Gastroesophageal sphincter (tissue), 4 donors: Measurements from ENCODE around the gene CELF2. TPM values are rescaled to one million over a fixed set of nuclear protein-coding genes. Genes with fewer than 3 reads are reported as not detected.
A peak's percentile ranks its signal among the peaks of the same experiment; 100 is the strongest.

Experiments used
- ATAC-seq: fragments of 150-250 bp; one replicate; pipeline ENCODE4 v1.9.1; 2016; ENCODE audit warnings: mild to moderate bottlenecking, moderate library complexity
- H3K27ac ChIP-seq, 4 donors: fragments of 200-600 bp; sonication (generic) in 3 of 4; 1 replicate in 3 of 4; 2 replicates in 1 of 4; pipeline ENCODE4 v1.5.1; 2016 to 2019
- H3K27me3 ChIP-seq: fragments of 200-600 bp; sonication (generic); one replicate; pipeline ENCODE4 v1.5.1; 2019
- H3K36me3 ChIP-seq, 2 donors: fragments of 200-600 bp; sonication (generic); one replicate each; pipeline ENCODE4 v1.5.1; 2019; ENCODE audit warnings: control low read depth in 1 of 2
- H3K4me1 ChIP-seq, 3 donors: fragments of 200-600 bp; sonication (generic); 1 replicate in 2 of 3; 2 replicates in 1 of 3; pipeline ENCODE4 v1.5.1; 2016 to 2019; ENCODE audit warnings: control low read depth in 2 of 3
- H3K4me3 ChIP-seq, 2 donors: fragments of 200-600 bp; sonication (generic); one replicate each; pipeline ENCODE4 v1.5.1; 2019; ENCODE audit warnings: mild to moderate bottlenecking in 1 of 2, moderate library complexity in 1 of 2
- H3K9me3 ChIP-seq, 3 donors: fragments of 200-600 bp; sonication (generic); one replicate each; pipeline ENCODE4 v1.5.1; 2017 to 2019; ENCODE audit warnings: control low read depth in 2 of 3
- EP300 ChIP-seq: sonication (generic); formaldehyde crosslinking; IDR thresholded peaks from one replicate; pipeline ENCODE4 v1.6.1; 2017; ENCODE audit warnings: antibody characterized with exemption, mild to moderate bottlenecking
- POLR2A ChIP-seq, 2 donors: fragments of 450-650 bp; IDR thresholded peaks; one replicate each; pipeline ENCODE4 v1.6.1; 2017; ENCODE audit warnings: antibody characterized with exemption in 2 of 2, mild to moderate bottlenecking in 2 of 2, moderate library complexity in 1 of 2
- POLR2AphosphoS5 ChIP-seq: sonication (generic); formaldehyde crosslinking; IDR thresholded peaks from one replicate; pipeline ENCODE4 v1.6.1; 2017; ENCODE audit warnings: antibody characterized with exemption
- WGBS, 2 donors: methylation state at CpG; one replicate each; pipeline ENCODE4 v1.1.5; 2018; ENCODE audit warnings: low coverage in 1 of 2; 5-methylcytosine and 5-hydroxymethylcytosine counted together
- total RNA-seq, 4 donors: library from RNA; depleted of rRNA; stranded (reverse); fragments of >200 nt; gene quantifications; one replicate each; pipeline ENCODE4 v1.1.0, GENCODE V29; 2016
- TF ChIP-seq, protein P1 (sequence below), 4 experiments: fragments of 200-600 bp in 2 of 4; fragments of 450-650 bp in 2 of 4; sonication (generic) in 1 of 4; IDR thresholded peaks; one replicate each; pipeline ENCODE4 v1.5.1; 2017 to 2019; ENCODE audit warnings: antibody characterized with exemption in 4 of 4, mild to moderate bottlenecking in 2 of 4, moderate library complexity in 2 of 4

CELF2 gene
- total RNA-seq, 4 donors from 2014 or later = 82.4 to 122 (median 110) TPM

DNA sequence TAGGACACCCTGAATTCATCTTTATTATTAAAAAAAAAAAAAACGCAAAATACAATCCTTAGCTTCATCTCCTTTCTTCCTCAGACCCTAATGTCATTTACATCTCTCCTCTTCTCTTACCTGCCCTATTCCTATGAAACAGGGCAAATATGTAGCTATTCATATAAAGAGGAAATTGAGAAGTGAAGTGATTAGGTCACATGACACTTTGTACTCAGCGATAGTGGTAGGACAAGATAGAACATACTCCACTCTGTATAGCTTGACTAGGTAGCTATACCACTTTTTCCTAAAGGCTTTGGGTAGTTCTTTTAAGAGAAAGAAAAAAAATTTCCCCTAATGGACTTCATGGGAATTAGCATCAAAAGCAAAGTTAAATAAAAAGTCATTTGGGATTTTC, 6.2 kb upstream of the CELF2 start:
- WGBS, 2 donors = 86 to 89% methylated on average over 2 of the region's 2 CpGs
- Histone ChIP-seq H3K27me3 (no peaks in the 10 kb centered on the region), H3K27ac (peak overlapping the region in 1 of 4 donors; percentile 62), H3K4me1 (peaks cover 0 to 33% (median 6%) of the 10 kb centered on the region in 3 donors), H3K4me3 (no peak overlapping the region), H3K36me3 (no peaks in the 10 kb centered on the region), H3K9me3 (no peaks in the 10 kb centered on the region)
- no peak for TF ChIP-seq POLR2A (IDR thresholded peaks at IDR 0.05)
- TF ChIP-seq, protein P1, sequence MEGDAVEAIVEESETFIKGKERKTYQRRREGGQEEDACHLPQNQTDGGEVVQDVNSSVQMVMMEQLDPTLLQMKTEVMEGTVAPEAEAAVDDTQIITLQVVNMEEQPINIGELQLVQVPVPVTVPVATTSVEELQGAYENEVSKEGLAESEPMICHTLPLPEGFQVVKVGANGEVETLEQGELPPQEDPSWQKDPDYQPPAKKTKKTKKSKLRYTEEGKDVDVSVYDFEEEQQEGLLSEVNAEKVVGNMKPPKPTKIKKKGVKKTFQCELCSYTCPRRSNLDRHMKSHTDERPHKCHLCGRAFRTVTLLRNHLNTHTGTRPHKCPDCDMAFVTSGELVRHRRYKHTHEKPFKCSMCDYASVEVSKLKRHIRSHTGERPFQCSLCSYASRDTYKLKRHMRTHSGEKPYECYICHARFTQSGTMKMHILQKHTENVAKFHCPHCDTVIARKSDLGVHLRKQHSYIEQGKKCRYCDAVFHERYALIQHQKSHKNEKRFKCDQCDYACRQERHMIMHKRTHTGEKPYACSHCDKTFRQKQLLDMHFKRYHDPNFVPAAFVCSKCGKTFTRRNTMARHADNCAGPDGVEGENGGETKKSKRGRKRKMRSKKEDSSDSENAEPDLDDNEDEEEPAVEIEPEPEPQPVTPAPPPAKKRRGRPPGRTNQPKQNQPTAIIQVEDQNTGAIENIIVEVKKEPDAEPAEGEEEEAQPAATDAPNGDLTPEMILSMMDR (IDR thresholded peaks at IDR 0.05) = no peak
- no peak for TF ChIP-seq EP300
- no peak for TF ChIP-seq POLR2AphosphoS5
- no peak for ATAC-seq

DNA sequence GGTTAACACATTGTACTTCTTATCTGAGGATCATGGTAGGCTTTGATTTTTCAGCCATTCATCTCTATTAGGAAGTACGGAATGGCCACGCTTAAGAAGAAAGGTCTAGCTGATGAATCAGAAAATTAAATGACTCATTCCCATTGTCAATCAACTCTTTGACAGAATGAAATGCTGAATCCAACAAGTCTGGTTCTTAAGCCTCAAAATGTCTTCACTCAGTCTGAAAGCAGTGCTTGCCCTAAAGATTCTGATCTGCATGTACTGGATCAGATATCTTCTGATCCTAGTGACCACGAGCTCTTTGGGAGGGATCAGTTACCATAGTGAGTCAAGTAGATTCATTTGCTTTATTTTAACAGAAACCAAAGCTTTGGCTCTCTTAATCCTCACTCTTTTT, 5.7 kb upstream of the CELF2 start:
- Histone ChIP-seq H3K27ac (peak overlapping the region in 3 of 4 donors; percentile 60 to 96 (median 62)), H3K36me3 (no peaks in the 10 kb centered on the region), H3K4me1 (peaks cover 0 to 38% (median 6%) of the 10 kb centered on the region in 3 donors), H3K4me3 (no peak overlapping the region), H3K9me3 (no peaks in the 10 kb centered on the region), H3K27me3 (no peaks in the 10 kb centered on the region)
- ATAC-seq = no peak
- TF ChIP-seq EP300 (no peak), POLR2AphosphoS5 (no peak), POLR2A (IDR thresholded peaks at IDR 0.05) (no peak)
- TF ChIP-seq, protein P1 (IDR thresholded peaks at IDR 0.05) = no peak
- 58 to 81% methylated on average over 3 of the region's 3 CpGs for WGBS, 2 donors

DNA sequence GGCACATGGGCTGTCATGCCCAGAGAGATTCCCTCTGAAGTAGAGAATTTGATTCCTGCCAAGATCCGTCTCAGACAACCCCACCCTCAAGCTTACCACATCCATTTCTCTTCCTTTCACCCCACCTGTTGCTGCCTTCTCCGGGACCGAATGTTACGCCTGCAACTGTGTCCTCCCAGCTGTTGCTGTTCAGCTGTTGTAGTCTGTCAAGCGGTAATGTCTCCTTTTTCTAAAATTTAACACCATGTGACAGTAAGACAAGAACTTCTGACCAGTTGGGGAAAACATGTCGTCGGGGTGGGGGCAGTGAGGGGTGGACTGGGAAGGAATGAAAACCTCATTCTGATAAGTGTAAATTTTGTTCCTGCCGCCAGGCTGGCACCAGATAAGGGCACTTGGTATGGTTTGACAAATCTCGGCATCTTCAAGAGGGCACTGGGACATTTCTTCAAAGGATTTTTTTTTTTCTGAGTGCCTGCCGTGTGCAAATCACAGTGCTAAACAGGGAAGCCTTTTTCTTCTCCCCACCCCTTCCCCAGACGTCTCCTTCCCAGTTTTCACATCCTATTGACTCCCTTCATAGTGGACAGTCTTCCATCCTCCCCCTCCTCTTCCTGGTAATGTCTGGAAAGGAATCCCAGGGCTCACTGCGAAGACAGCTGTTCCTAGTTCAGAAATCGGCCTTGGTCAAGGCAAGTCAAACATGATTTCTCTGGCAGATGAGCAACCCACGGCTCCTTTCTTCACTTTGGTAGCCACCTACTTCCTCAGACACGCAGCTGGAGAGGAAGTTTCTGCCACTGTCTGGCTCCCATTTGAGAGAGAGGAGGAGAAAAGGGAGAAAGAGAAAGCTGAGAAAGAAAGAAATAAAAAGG, 5.0 kb upstream of the CELF2 start:
- peak; percentile 65 for ATAC-seq
- 44 to 57% methylated on average over 4 to 14 of the region's 15 CpGs for WGBS, 2 donors
- H3K4me1 ChIP-seq = peaks cover 0 to 43% (median 6%) of the 10 kb centered on the region in 3 donors
- H3K36me3 ChIP-seq = no peaks in the 10 kb centered on the region
- no peak overlapping the region for H3K4me3 ChIP-seq
- TF ChIP-seq EP300 (no peak), POLR2A (IDR thresholded peaks at IDR 0.05) (no peak), POLR2AphosphoS5 (no peak)
- TF ChIP-seq, protein P1 (IDR thresholded peaks at IDR 0.05) = no peak
- H3K9me3 ChIP-seq = no peaks in the 10 kb centered on the region
- H3K27me3 ChIP-seq = no peaks in the 10 kb centered on the region
- peak overlapping the region in 3 of 4 donors; percentile 60 to 96 (median 62) for H3K27ac ChIP-seq

DNA sequence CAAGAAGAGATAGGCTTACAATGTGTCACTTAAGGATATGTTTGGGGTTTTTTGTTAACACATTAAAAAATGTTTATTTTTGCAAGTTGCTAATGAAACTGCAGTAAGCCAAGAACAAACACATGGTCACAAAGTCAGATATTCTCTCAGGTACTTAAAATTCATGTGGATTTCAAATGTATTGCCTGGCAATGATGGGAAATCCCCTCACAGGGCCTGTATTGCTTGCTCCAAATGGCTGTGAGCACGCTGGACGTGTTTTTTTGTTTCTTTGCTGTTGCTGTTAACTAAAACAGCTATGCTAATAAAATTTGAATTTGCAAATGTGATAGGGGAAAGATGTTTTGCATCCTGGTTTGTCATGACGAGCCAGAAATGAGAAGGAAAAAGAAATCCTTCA, 3.8 kb upstream of the CELF2 start:
- Histone ChIP-seq H3K36me3 (no peaks in the 10 kb centered on the region), H3K27ac (peak overlapping the region in 3 of 4 donors; percentile 56 to 96 (median 91)), H3K4me3 (no peak overlapping the region), H3K9me3 (no peaks in the 10 kb centered on the region), H3K27me3 (no peaks in the 10 kb centered on the region), H3K4me1 (peaks cover 0 to 48% (median 6%) of the 10 kb centered on the region in 3 donors)
- ATAC-seq = no peak
- 77 to 88% methylated on average over 3 of the region's 3 CpGs for WGBS, 2 donors
- no peak for TF ChIP-seq POLR2A (IDR thresholded peaks at IDR 0.05)
- TF ChIP-seq, protein P1 (IDR thresholded peaks at IDR 0.05) = no peak
- TF ChIP-seq POLR2AphosphoS5 = no peak
- no peak for TF ChIP-seq EP300
